Activated CD8-positive, alpha-beta memory T cell treated with anti-CD3 and anti-CD28 coated beads for 1 hour (primary cell): Measurements from ENCODE around the gene PAX6.

Experiments
- DNase-seq, 2 donors: peaks; one replicate each; pipeline ENCODE4 v3.0.0-alpha.2; 2020; ENCODE audit warnings: low read depth in 1 of 2; ENCODE audit errors: extremely low read depth in 1 of 2

PAX6 gene

DNA sequence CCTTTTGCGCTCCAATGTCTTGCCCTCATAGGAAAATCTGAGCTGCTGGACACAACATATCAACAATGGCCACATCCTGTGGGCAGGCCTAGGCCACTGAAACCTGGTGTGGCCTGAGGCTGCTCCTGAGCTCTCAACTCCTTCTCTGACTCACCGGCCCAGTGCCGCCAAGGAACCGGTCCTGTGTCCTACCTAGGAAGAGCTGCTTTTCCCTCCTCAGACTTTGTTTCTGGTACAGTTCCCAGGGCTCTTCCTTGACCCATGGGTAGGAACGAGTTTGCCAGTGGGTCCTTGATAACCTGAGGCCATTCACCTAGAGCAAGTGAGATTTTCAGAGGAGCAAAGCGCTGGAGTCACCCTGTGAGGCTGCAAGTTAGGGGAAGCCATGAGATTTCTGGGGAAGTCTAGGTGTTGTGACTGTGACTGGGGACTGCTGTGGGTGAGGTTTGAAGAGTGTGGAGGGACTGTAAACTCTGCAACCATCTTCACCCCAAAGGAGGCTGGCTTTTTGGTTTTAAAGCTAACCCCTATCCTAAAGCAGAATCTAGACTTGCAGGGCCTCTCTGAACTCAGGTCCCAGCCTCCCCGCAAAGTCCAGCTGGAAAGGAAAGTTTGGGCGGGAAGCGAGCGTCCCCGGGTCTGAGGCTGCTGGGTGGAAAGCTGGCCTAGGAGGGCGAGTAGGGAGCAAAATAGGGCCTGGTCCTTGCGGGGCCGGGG lies 12.0 kb upstream of the PAX6 start:
- no peak for DNase-seq

DNA sequence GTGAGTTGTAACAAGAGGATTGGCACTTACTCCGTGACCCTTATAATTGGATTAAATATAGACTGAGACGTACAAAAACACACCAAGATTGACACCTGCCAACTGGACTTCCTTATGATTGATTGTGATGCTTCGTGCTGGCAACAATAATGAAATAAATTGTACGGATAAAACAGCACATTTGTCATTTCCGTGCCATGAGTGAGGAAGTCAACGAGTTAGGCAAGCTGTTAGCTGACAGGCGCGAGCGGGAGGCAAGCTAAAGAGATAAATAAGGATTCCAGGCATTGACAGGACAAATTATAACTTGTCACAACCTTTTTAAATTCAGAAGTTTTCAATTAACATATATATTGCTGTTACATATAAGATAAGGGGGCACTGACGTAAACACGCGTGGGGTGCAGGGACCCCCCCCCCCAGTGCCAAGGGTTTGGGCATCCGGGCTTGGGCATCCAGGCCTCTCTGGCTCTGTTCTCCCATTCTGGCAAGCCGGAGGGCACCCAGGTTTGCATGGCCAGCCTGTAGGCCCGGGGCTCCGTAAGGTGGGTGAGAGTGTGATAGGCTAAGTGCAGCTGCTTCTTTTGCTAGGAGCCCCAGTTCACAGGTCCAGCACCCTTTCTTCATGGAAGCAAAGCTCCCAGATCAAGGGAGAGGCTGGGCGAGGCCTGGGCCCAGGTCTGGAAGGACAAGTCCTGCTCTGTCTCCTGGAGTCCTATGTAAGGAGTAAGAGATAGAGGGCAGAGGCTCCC lies 11.2 kb upstream of the PAX6 start:
- DNase-seq = no peak

DNA sequence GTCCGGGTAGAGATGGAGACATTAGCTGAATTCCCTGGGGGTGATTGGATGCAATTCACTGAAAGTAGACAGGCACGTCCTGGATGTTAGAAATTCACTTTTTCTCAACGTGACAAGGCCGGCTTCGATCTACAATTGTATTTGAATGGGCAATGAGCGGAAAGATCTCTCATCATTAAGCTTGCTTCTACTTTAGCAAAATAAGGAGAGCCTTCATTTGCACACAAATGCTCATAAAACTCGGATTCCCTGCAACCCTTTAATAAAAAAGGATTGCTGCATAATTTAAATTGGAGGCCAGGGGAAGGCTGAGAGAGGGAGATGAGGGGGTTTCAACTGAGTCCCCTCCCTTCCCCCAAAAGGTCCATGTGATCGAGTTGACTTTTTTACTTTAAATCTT lies 10.6 kb upstream of the PAX6 start:
- DNase-seq = no peak

DNA sequence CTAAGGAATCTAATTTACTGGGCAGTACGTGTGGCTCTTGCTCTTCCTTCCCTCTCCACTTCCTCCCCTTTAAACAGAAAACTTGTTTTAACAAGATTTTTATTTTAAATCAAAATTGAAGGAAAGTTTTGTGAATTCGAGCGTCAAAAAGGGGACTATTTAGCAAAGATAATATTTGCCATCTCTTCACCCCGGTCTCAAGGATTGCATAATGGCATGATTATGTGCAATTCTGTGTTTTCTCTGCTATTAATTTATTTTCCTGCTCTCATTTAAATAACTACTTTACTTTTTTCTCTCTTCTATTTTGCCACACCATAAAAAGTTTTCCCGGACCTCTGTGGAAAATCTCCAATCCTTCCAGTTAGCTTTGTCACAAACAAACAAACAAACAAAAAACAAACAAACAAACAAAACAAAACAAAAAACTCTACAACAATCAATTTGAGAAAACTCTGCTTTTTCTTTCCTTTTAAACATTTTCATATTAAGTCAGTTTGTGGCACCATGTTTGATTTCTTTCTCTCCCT lies 10.2 kb upstream of the PAX6 start:
- DNase-seq = no peak

DNA sequence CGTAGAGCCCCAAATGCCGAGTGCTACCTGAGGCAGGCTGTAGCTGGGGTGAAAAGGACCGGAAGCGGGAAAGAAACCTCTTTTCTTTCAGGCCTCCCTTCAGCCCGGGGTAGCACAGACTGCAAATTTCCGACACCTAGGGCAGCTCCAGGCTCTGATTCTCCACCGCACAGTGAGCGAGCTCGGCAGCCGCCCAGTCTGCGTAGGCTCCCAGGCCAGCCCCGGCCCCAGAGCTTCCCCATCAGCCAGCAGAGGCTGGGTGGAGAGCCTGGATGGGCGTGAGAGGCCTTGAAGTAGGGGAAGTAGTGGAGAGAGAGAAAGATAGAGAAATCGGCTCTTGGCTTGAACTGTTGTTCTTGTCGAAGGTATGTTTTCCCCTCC lies 9.3 kb upstream of the PAX6 start:
- DNase-seq = no peak

DNA sequence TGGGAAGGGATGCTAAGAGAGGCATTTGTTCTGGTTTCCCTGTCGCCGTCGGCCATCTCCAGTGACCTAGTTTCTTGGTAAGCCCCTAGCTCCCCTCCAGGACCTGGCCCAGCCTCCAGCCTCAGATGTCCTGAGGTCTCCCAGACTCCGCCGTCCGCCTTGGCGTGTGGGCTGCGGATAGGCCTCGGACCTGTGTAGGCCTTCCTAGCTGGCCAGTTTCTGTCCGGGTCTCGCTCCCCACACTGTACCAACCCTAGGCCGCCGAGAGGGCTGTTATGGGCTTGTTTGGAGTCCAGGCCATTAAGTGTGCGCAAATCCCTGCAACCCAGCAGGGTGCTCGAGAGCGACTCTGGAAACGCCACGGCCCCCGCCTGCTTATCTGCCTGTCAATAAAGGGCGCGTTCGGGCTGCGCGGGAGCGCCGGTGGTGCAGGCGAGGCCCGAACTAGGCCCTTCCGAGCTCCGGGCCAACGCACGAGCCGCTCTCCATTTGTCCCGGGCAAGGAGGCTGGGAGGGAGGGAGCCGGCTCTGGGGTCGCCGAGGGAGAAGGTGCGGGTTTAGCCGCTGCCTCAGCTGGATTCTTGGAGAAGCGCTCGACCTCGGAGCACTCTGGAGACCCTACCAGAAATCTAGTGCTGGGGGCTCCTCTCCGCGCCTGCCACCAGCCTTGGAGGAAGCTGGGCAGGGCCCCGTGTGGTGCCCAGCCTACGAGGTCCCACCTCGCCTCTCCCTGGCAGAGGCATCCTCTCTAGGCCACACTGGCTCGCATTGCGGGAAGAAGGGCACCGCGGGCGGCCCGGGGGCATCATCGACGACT lies 8.7 kb upstream of the PAX6 start:
- no peak for DNase-seq

DNA sequence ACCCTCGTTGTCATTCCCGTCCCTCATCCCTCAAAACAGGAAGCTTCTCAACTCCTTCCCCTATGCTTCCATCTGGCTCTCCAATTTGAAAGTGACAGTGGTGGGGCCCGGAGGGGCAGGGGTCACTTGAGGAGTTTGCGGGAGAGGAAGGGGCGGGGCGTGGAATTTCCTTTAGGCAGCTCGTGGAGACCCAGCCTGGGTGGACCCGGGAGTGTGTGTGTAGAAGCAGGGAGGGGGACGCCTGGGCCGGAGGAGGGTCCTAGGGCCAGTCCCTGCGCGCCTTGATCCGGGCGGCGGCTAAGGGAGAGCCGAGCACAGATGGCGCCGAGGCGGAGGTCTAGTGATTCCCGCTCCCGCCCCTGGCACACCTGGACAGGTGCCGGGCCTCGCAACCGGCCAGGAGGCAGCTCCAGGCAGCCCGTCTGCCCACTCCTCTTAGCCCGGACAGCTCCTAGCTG lies 7.8 kb upstream of the PAX6 start:
- no peak for DNase-seq

DNA sequence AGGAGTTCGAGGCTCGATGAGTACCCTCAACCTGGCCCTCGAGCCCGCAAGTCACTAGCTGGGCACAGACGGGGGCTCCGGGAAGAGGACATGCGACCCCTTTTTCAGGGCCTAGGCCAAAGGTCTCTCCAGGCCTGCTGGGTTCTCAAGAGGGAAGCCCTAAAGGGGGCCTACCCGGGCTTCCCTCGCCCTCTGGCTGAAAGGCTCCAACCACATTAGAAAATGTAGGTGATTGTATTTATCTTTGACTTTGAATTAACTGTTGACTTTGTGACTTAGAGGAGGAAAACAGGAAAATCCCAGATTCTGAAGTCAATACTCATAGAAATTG lies 7.3 kb upstream of the PAX6 start:
- no peak for DNase-seq

DNA sequence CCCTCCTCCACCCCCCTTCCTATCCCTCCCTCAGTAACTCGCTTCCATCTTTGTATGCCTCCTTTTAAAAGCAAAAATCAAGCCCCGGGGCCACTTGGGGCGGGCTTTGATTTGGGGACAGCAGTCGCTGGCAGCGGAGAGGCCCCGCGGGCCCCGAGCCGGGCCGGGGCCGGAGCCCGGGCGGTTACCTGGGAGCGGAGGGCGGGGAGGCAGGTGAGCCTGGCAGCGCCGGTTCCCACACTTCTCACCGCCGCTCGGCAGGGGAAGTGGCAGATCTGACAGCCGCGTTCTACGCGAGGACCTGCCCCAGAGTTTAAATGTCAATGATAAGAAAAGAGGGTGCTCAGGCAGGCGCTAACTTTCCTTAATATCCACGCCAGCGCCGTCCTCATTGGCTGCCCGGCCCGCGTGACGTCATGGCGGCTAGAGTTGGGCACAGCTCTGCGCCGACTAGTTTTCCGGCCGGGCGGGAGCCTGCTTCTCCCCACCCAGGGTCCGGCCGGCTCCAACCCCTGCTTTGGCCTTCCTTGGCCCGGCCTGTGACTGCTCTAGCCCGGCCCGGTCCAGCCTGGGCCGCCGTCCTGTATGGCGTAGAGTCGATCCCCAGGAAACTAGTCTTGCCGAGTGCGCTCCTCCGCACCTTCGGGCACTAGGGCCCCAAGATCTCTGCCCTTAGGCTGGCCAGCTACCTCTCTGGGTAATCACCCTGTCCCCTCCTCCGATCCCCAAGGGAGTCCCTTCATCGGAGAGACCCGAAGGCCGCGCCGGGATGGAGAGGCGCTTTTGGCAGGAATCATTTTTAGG lies 6.7 kb upstream of the PAX6 start:
- no peak for DNase-seq

DNA sequence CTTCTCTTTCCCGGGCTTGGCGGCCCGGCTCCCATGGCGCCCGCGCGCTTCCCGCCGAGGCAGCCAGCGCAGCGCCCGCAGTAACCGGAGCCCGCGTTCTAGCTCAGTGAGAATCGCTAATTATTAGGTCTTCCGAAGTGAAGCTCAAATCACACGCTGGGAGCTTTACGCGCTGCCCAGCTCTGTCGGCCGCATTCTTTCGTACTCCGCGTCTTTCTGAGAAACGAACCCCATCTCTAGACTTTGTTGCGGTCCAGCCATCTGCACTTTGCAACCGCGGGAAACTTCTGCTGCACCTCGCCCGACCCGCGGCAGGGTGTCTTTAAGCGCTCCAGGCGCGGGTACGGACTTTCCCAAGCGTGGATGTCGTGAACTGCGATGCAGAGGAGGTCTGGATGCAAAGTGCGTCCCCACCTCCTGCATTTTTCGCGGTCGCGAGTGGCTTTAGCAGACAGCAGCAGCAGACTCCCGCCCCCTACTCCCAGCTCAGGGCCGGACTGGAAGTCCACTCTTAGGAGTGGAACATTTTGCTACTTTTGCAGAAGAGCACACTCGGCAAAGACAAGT lies 6.0 kb upstream of the PAX6 start:
- DNase-seq = no peak

DNA sequence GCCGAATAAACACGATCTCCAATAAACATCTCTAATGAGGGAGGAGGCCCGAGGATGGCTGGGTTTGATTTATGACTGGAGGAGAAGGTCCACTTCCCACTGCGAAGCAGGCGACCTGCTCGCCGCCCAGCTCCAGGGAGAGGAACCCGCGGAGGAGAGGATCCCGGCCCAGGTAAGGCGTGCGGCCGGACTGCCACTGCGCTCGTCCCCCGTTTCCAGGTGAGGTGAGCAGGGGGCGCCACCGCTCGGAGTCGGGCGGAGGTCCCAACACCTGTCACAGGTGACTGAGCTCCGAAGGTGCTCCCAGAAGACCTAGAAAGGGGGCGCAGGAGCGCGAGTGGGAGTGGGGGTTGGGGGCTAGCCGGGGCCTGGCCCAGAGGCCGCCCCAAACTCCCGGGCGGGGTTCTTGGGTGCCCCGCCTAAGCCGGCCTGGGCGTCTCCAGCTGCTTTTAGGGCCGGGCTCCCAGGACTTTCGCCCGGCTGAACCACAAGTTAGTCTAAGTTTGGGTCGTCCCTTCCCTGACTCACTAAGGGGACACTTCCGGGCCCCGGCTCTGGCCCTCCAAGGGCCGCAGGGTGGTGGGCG lies 5.4 kb upstream of the PAX6 start:
- no peak for DNase-seq

DNA sequence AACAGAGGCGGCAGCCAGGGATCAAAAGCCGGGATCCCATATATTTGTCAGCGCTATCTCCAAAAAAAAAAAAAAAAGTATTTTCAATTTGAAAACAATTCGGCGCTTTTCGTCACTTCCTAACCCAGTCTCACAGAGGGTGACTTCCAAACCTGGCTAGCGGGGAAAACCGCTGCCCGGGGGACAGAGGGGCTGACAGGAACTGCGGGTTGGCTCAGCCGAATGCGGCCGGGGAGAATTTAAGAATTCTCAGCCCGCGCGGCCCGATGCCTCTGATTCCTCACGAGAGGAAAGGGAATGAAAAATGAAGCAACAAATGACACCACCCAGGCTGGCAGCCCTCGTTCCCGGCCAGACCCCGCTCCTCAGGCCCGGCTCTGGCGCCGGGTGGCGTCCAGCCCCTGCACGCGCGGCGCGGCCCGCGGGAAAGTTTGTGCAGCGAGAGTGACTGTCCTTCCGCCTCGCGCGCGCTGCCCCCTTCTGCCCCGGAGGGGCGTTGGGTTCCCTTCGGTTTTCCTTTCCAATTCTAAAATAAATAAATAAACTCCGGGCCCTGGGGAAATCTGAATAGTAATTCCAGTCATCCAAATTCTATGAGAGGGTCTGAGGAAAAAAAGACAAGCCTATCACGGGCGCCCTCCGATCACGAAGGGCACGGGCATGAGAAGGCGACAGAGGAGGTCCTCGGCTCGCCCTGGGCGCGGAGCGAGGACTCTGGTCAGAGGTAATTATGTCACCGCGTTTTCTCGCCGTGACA lies 4.8 kb upstream of the PAX6 start:
- DNase-seq = no peak

DNA sequence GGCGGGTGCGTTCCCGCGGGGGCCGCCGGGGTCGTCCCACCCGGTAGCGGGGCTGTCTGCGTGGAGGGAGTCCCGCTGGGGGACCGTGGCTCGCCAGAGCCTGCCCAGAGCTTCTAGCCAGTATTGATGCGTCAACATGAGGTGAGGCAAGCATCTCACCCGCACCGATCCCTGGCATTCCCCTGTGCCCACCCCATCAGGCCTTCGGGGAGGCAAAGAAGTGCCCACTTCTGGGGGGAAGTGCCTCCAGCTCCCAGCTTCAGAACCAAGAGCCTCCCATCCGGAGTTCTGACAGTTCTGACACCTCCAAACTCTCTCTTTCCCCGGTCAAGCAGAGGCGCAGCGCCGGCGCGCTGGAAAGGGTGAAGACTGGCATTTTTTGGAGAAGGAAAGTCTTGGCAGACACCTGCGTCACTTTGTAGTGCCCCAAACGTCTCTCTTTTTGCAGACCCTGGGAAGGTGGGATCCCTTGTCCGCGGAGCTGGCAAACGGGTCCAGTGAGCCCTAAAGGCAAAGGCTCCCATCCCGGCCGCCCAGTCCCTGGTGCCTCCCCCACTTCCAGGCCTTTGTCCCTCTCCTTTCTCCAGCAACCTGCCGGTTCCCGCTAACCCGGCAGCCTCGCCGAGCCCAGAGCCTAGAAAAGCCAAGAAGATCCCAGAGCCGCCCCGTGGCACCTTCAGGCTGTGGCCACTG lies 3.2 kb upstream of the PAX6 start:
- DNase-seq = no peak

DNA sequence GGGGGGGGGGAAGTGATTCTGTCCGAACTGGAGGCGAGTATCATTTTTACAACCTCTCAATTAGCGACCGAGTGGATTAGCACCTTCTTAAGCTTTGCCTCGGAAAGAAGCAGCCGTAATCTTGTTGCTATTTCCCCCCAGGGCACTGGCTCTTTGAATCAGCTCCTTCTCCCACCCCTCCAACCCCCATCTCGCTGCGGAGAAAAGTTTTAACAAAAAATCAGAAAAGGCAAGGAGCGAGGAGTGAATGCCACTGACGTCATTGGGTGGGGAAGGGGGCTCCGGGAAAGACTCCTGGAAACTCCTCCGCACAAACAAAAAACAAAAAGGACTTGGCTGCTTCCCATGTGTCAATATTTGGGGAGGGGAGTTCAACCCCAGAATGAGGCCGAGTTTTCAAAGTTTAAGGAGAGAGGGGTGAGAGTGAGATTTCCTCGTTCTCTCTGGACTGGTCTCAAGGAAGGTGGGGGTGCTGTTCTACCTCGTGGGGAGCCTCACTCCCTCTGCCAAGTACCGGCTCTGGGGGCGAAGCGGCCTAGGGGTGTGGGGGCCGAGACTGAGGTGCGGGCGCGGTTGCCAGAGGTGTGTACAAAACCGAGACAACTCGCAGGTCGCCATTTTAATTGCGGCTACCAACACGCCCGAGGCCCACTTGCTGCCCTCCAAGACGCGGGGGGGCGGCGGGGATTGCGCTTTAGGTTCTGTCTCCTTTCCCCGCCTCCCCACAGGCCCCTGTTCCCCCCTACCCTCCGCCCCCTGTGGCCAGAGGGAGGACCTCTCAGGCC lies 2.5 kb upstream of the PAX6 start:
- no peak for DNase-seq

DNA sequence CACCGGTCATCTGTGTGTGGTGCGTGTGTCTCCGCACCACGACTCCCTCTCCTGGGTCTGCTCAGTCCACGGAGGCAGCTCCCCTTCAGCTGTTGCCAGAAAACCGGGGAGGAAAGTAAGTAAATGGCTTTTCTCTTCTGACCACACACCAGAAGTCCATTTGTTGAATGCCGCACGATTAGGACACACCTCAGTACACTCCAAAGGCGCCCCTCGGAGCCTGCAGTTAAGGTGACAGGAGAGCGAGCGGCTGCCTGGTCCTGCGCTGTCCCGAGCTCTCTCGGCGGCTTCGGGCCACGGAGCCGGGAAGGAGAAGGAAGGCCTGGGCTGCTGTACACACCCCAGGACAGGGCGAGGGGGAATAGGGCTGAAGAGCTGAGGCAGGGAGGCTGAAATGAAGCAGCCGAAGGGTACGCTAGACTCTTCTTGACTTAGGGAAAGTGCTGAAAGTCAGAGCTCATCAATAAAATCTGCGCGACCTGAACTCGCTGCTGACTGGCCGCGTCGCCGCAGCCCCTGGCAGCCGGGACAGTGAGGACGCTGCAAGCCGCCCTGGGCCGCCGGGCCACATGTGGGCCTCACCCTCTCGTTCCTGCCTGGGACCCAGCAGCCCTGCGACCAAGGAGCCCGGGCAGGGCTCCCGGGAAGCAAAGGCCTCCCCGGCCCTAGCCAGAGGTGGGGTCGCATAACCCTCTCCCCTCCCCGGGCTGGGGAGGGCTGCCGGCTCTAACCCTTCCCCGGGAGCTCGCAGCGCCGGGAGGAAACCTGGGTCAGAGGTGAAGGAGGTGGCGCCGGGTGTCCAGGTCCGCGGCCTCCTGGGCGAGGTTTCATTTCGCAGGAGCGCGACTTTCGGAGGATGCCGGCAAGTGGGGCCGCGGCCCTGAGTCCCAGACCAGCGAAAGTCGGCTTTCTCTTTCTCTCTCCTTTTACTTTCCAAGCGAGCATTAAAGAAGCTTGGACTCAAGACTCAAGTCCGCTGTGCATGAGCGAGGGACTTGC lies 1.6 kb upstream of the PAX6 start:
- no peak for DNase-seq

DNA sequence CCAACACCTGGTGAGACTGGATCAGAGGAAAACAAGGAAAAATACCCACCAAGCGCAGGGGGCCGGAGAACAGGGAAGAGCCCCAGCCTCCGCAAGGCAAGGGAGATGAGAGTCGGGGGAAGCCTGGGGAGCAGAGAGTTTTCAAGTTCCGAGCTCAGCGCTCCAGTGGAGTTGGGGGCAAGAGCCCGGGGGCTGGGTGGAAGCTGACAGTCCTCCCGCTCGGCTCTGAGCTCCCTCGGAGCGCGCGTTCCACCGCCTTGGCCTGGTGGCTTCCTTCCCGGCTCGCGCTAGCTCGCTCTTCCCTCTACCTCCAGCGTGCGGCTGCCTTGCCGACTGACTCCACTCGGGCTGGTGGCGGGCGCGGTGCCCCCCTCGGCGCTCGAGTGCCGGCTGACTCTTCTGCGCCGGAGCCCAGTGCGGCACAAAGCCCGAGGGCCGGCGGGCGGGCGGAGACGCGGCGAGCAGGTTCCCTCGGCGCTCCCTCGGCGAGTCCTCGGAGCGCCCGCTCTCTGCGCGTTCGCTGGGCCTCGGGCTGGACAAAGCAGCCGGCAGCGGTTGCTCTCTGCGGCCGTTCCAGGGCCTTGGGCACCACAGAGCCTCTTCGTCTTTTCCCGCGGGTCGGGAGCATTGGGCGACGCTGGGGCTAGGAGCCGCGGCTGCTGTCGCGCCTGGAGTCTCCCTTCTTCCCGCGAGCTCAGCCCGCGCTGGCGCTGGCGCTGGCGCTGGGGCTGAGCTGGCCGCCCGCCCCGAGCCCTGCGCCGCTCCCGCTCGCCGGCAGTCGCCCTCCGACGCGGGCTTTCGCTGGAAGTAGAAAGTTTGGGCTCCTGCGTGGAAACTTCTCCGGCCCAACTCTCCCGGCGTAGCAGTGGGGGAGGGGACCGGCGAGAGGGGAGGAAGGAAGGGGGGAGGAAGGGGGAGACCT lies 1.0 kb downstream of the PAX6 start:
- no peak for DNase-seq
